ENCODE data around the gene NUP107.

The NUP107 gene

DNA sequence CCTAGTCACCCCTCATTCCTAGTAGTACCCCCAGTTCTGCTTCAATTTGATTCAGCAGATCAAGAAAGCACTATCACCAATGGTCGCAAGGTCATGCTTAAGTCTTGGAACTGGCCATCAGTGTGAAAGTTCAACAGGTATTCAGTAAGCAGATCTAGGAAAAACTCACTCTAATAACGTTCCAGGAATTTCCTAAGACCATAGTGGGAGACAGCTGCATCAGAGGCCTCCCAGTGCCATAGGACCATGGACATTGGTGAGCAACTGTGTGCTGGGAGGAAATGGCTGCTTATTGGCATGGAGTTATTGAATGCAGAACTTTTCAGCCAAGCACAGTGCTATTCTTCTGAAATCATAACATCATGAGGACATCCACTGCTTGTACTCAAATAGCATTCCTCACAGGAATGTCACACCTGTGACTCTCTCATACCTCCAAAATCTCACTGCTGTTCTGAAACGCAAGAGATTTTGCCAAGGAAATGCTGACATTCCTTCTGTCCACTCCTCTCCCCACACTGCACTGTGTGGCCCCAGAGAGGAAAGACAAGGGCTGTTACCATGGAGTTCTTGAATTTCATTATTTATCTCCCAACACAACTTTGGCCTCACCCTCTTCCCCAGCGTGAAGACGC is 90.3 kb downstream of the NUP107 start:
- no peak for DNase-seq

DNA sequence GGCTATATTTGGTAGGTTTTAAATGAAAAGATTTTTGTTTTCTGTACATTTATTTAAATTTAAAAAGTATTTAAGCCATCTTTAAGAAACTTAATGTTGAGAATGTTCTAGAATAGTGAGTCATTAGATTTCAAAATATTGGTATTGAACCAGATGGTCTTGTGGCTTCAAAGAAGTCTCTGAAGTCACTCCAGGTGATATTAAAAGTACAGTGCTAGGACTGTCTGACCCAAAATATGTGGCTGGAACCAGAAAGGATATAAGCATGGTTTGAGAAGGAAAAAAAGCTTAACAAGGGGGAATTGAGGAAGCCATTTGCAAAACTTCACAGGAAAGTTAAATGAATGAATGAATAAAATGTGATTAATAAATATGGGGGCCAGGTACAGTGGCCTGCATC is 92.5 kb downstream of the NUP107 start:
- no peak for DNase-seq

DNA sequence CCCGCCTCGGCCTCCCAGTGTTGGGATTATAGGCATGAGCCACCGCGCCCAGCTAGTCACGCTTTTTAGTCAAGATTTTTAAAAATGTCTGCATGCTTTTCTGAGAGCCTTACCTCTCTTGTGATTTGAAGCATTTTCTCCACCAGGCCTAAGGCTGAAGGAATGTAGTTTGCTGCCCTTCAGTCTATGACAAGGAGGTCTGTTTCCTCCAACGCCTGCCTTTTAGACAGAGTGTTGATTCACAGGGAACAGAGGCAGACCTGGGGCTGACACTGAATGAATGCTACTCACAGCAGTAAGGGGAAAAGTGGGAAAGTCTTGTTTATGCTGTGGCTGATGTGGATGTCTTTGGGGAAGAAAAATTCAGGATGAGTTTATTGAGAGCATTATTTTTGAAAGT is 94.0 kb downstream of the NUP107 start:
- DNase-seq: no peak

DNA sequence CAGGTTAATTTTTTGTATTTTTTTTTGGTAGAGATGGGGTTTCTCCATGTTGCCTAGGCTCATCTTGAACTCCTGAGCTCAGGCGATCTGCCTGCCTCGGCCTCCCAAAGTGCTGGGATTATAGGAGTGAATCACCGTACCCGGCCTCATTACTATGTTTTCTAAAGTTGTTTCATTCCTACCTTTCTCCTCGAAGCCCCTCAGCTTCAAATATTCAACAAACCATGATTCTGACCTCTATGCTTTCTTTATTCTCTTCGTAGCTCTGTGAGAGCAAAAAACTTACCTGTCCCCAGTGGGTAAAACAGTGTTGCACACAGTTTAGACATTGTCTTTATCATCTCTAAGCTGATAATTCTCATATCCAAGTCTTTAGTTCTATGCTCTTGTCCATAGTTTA is 95.0 kb downstream of the NUP107 start:
- DNase-seq: no peak

DNA sequence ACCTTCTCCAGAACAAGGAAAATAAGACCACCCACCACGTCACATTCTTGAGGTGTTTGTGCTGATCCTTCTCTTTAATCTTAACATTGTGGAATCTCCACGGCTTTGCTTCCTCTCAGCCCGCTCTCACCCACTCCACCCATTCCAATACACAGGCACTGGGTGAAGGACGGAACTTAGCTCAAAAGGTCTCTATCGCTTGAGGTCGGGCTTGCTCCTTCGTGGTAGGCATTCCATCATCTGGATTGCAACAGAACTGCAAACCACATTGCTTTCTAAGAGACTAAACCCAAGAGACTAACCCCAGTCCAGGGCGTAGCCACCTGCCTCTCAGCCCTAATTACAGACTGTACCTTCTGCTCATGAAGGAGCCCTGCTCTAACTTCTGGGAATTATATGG is 97.2 kb downstream of the NUP107 start:
- no peak for DNase-seq

DNA sequence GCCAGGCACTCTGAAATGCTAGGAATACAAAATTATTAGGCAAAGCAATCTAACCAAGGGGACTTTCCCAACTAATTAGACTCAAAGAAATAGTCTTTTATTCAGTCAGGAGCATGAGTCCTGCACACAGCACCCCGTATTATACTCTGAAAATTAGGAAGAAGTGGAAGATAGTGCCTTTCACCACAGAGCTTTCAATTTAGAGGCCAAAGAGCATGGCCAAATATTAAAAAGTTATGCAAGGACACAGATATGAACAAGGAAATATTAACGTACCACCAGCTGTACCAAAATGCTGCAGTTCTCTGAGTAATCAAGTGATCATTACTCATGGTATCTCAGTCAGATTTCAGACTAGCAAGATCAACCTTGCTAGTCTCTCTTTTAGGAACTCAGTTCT is 98.6 kb downstream of the NUP107 start:
- DNase-seq: no peak

DNA sequence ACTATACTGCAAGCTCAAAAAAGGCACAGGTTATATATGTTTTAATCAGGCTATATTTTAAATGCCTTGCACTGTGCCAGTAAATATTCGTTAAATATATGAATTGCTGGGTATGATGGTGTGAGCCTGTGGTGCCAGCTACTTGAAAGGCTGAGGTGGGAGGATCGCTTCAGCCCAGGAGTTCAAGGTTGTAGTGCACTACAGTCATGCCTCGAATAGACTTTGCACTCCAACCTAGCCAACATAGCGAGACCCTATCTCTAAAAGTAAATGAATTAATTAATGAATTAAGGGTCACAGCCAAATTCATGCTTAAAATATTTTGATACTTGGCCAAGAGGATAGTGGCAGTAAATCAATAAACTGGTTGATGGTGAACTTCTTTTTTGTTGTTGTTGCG is 99.0 kb downstream of the NUP107 start:
- DNase-seq: no peak

DNA sequence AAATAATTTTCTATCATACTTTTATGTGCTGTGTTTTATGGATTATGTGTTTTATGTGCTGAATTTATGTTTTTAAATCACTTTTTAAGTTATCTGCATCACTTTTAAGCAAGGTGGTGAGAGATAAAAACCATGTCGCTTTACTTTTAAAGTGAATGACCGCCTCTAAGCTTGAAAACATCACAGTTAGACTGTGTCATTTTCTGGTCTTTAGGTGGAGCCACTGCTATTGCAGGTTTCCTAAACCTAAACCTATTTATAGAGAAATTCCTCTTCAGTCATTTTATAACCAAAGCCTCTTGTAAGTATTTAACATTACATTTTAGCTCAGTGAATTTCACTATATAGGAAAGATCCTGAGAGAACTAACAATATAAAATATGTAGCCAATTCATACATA is 100.2 kb downstream of the NUP107 start:
- no peak for DNase-seq

DNA sequence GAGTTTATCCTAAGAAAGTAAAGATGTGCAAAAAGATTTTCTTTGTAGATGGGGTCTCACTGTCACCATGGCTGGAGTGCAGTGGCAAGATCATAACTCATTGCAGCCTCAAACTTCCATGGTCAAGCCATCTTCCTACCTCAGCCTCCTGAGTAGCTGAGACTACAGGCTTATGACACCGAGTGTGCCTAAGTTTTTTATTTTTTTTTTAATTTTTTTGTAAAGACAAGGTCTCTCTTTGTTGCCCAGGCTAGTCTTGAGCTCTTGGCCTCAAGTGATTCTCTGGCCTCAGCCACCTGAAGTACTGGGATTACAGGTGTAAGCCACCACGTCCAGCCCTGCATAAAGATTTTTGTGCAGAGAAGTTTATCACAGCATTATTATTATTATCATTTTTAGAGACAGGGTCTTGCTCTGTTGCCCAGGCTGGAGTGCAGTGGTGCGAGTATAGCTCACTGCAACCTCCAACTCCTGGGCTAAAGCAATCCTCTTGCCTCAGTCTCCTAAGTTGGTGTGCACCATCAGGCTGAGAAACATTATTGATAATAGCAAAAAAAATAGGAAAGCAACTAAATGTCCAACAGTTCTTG is 101.9 kb downstream of the NUP107 start:
- DNase-seq: no peak

DNA sequence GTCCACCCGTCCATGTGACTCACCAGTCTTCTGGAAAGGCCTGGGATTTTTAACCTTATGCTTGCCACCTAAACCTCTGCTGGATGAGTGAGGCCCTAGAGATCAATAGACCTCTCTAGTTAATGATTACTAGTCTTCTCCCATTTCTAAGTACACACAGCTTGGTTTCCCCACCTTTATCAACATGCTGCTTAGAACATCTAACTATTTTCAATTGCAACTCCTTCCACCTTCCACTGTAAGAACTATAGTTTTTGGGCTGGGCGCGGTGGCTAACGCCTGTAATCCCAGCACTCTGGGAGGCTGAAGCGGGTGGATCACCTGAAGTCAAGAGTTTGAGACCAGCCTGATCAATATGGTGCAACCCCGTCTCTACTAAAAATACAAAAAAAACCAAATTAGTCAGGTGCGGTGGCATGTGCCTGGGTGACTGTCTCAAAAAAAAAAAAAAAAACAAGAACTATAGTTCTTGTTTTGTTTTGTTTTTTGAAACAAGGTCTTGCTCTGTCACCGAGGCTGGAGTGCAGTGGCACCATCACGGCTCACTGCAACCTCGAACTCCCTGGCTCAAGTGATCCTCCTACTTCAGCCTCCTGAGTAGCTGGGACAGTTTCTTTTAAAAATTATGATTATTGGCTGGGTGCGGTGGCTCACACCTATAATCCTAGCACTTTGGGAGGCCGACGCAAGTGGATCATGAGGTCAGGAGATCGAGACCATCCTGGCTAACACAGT is 102.5 kb downstream of the NUP107 start:
- DNase-seq: no peak

DNA sequence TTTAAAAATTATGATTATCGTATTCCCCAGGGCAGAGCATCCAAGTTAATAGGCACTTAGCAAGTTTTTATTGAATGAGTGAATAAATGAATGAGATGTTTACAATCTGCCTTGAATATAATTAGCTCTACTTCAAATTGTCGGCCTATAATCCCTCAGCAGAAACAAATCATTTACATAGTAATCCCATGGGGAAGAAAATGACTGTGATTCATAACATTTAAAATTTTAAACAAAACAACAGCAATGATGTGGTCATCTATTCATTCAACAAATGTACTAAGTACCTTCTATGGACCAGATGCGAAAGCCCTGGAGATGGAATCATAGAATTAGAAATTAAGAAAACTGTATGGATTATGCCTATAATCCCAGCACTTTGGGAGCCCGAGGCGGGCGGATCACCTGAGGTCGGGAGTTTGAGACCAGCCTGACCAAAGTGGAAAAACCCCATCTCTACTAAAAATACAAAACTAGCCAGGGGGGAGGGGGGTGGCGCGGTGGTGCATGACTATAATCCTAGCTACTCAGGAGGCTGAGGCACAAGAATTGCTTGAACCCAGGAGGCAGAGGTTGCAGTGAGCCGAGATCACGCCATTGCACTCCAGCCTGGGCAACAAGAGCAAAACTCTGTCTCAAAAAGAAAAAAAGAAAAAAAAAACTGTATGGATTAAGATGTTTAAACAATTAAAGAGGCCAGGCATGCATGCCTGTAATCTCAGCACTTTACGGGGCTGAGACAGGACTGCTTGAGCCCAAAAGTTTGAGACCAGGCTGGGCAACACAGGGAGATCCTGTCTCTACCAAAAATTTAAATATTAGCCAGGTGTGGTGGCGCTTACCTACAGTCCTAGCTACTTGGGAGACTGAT is 103.5 kb downstream of the NUP107 start:
- no peak for DNase-seq

DNA sequence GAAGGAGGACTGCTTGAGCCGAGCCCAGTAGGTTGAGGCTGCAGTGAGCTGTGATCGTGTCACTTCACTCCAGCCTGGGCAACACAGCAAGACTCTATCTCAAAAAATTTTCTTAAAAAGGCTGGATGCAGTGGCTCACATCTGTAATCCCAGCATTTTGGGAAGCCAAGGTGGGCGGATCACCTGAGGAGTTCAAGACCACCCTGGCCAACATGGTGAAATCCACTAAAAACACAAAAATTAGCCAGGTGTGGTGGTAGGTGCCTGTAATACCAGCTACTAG is 104.1 kb downstream of the NUP107 start:
- no peak for DNase-seq

DNA sequence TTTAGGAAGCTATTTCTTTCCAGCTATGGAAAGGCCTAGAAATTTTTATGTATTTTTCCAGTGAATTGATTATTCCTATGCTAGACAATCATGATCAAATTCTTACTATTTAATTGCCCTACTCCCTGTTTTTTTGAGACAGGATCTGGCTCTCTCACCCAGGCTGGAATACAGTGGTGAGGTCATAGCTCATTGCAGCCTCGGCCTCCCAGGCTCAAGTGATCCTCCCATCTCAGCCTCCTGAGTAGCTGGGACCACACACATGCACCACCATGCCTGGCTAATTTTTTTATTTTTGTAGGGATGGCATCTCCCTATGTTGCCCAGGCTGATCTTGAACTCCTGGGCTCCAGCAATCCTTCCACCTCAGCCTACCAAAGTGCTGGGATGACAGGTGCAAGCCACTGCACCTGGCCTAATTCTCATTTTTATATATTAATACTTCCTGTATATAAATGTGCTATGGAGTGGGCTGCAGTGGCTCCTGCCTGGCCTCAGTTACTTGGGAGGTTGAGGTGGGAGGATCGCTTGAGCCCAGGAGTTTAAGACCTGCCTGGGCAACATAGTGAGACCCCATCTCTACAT is 105.2 kb downstream of the NUP107 start:
- DNase-seq: no peak

DNA sequence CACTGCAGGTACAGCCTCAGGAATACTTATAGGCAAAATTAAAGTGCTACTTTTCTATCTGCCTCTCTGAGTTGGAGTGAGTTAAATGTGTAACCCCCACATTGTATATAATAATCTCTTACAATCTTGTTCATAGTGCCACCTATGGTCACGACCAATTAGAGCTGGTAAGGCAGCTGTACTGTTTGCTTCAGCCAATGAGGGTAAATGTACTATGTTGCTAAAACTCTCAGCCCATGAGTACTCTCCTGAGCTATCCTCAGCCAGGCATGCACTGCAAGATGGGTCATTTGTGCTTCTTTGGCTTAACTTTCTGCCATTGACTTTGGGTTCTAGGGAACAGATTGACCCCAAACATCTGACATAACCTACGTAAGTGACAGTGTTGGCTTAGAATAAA is 106.2 kb downstream of the NUP107 start:
- no peak for DNase-seq

DNA sequence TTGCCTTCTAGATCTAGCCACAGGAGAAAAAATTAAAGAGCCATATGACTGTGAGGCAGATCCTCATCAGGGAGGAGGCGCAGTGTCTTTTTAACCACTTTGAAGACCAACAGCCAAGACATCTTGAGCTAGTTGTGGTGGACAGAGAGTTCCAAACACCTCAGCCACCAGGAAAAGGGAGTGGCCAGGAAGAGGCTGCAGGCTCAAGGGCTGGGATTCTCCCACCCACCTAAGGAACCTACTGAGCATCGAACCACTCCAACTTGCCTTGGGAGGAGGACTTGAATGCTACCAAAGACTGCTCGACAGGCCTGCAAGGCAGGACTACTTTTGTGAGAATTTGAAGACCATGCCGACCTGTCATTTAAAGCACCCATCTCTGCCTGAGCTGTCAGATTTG is 106.7 kb downstream of the NUP107 start:
- no peak for DNase-seq

DNA sequence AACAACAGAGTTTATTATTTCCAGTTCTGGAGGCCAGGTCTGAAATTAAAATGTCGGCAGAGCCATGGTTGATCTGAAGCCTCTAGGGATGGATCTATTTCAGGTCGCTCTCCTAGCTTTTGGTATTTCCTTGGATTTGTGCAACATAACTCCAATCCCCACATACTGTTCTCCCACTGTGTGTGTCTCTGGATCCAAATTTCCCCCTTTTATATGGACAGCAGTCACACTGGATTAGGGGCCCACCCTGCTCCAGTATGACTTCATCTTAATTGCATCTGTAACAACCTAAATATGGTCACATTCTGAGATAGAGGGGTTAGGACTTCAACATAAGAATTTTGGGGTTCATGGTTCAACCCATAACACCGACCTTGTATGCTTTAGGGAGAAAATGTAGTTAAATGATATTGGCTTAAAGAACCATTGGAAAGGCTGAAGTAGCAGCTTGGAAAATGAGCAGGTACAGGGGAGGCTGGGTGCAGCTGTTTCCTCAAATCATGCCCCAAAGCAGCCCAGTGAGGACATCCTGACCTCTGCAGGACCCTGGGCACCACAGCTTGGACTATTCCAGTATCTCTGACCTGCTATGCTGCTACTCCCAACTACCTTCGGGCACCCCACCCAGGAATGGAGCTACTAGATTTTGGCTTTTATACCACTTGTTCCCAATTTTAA is 107.3 kb downstream of the NUP107 start:
- no peak for DNase-seq

DNA sequence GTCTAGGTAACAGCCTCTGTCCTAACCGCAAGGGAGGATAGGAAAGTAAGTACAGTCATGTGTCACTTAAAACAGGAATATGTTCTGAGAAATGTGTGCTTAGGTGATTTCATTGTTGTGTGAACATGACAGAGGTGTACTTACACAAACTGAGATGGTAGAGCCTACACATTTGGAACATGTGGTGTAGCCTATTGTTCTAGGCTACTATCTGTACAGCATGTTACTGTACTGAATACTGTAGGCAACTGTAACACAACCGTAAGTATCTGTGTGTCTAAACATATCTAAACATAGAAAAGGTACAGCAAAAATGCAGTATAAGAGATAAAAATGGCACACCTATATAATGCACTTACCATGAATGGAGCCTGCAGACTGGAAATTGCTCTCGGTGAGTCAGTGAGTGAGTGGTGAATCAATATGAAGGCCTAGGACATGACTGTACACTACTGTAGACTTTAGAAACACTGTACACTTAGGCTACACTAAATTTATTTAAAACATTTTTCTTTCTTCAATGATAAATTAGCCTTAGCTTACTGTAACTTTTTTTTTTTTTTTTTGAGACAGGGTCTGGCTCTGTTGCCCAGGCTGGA is 108.0 kb downstream of the NUP107 start:
- no peak for DNase-seq
